ENCODE measurements around the gene SEC14L5.

GRCh38 chr16:5031601-5032000 is 73.5 kb downstream of the SEC14L5 start:
- TF ChIP-seq CTCF (IDR thresholded peaks at IDR 0.05) (no peak), POLR2A (IDR thresholded peaks at IDR 0.05) (no peak)

Data from ovary (tissue), 3 donors.